Chondrocyte (in vitro differentiated cells): ENCODE results near the gene RNF225. TPM values are rescaled to one million over a fixed set of nuclear protein-coding genes. Genes with fewer than 3 reads are reported as not detected.
"Not testable (repeated sequence)": the region's sequence is repeated elsewhere in the genome, so short reads cannot be mapped to it uniquely, and the experiment has no call there.

Experiments used
- DNase-seq: peaks from one replicate; pipeline ENCODE4 v3.0.0; 2021; ENCODE audit warnings: mixed read lengths, low spot score
- H3K27ac Mint-ChIP-seq: one replicate; pipeline ENCODE4 v1.8.0; 2021; ENCODE audit warnings: mild to moderate bottlenecking, moderate library complexity, mixed read lengths; ENCODE audit not compliant: unreplicated experiment
- H3K27me3 Mint-ChIP-seq: 2 replicates; pipeline ENCODE4 v1.8.0; 2021; ENCODE audit warnings: low read depth, mixed read lengths
- H3K36me3 Mint-ChIP-seq: 2 replicates; pipeline ENCODE4 v1.8.0; 2021; ENCODE audit warnings: low read depth, mixed read lengths
- H3K4me1 Mint-ChIP-seq: 2 replicates; pipeline ENCODE4 v1.8.0; 2021; ENCODE audit warnings: low read depth, mild to moderate bottlenecking, mixed read lengths
- H3K4me3 Mint-ChIP-seq: one replicate; pipeline ENCODE4 v1.8.0; 2021; ENCODE audit warnings: mild to moderate bottlenecking, moderate library complexity, mixed read lengths; ENCODE audit not compliant: unreplicated experiment
- H3K9me3 Mint-ChIP-seq: 2 replicates; pipeline ENCODE4 v1.8.0; 2021; ENCODE audit warnings: low read depth, mixed read lengths
- long read RNA-seq: library from polyadenylated mRNA; stranded (forward); transcript quantifications from one replicate; pipeline ENCODE4 v2.0.0, GENCODE V29; 2021
- total RNA-seq: library from RNA; stranded (reverse); gene quantifications from 3 replicates; pipeline ENCODE4 v1.2.1, GENCODE V29; 2021
- TF ChIP-seq, protein P1 (sequence below): fragments of 200-600 bp; sonication (generic); IDR thresholded peaks from 2 replicates; pipeline ENCODE4 v1.5.0; 2021; ENCODE audit warnings: antibody characterized with exemption, mild to moderate bottlenecking, moderate library complexity

The RNF225 gene
- not detected in 3 replicates for total RNA-seq
- long read RNA-seq, result 0 reads

DNA sequence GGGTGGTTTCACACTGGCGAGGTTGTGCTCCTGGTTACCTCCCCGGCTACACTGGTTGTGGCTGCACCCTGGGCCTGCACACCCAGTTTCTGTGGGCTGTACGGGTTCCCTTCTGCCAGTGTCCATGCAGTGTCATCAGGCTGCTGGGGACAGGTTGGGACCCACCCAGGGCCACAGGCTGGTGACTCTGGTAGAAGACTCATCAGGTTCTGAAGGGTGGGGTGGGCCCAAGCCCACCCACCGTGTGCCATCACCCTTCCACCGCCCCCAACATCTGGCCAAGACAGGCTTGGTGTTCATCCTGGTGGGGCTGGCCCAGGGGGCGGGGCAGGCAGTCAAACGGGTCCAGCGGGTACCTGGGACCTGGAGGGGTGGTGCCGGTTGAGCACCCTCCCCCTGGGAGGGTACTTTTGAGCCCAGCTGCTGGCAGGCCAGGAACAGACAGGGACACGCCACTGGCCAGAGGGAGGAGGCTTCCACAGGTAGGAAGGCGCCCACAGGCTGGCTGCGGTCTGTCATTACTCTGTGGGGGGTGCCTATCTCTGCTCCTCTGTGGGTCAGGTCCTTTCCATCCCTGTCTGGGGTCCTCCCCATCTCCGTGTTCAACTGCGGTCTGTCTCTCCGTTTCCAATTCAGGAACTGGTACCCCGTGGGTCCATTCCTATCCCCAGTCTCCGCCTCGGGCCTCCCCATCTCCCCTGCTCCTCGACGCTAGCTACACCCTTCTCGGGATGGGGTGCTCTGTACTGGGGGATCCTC lies at the start of gene RNF225:
Gene RNF225, plus strand, starts transcription at position 437 of the 759 bp plus-strand sequence. CDS start 434 bp downstream, outside the sequence.
- Mint-ChIP-seq H3K4me3 (no peak within 1 kb of the TSS), H3K9me3 (no peaks in the 10 kb centered on the region), H3K27me3 (no peaks in the 10 kb centered on the region)

DNA sequence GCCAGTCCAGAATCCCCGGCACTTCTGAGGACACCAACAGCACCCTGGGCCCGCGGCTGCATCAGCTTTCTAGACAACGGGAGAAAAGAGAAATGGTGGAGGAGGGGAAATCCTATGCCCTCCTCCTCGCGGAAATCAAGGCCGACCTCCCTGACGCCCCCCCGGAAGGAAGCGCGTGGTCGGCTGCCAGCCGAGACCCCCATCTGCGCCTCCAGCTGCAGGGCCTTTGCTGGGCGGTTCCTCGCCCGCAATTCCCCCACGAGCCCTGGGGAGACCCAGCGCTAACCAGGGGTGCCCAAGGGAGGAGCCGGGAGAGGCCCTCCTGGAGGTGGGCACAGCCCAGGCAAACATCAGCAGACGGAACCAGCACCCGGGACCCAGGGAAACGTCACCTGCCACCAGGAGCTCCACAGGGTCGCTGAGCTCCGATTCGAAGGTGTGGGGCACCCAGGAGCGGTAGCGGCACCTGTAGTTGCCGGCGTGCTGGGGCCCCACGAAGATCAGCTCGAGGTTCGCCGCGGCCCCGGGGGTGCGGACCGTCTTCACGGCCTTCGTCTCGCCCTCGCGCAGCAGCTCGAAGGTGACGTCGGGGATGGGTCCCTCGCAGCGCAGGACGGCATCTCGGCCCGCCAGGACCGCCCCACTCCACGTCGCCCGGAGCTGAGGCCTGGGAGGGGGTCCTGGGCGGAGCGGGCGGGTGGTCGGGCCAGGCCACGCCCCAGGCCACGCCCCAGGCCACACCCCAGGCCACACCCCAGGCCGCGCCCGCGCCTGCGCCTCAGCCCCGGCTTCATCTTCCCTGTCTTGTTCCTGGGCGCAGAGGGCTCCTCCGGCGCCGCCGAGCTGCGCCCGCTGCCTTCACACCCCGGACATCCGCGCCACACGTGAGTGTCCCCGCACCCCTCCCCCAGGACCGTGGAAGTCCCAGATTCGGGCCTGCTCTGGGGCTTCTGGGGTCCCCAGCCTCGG lies 48.2 kb upstream of the RNF225 start:
- Mint-ChIP-seq H3K27me3 (no peaks in the 10 kb centered on the region), H3K36me3 (peaks cover 14% of the 10 kb centered on the region), H3K4me3 (peak overlapping the region; percentile 99), H3K9me3 (no peaks in the 10 kb centered on the region), H3K4me1 (peaks cover 44% of the 10 kb centered on the region), H3K27ac (peak overlapping the region; percentile 95)
- TF ChIP-seq, protein P1, sequence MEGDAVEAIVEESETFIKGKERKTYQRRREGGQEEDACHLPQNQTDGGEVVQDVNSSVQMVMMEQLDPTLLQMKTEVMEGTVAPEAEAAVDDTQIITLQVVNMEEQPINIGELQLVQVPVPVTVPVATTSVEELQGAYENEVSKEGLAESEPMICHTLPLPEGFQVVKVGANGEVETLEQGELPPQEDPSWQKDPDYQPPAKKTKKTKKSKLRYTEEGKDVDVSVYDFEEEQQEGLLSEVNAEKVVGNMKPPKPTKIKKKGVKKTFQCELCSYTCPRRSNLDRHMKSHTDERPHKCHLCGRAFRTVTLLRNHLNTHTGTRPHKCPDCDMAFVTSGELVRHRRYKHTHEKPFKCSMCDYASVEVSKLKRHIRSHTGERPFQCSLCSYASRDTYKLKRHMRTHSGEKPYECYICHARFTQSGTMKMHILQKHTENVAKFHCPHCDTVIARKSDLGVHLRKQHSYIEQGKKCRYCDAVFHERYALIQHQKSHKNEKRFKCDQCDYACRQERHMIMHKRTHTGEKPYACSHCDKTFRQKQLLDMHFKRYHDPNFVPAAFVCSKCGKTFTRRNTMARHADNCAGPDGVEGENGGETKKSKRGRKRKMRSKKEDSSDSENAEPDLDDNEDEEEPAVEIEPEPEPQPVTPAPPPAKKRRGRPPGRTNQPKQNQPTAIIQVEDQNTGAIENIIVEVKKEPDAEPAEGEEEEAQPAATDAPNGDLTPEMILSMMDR, result no peak
- peak; percentile 92 for DNase-seq

More for the DNA sequence above, at the start of gene RNF225:
- Mint-ChIP-seq H3K36me3 (peaks cover 20% of the 10 kb centered on the region), H3K4me1 (peaks cover 3% of the 10 kb centered on the region), H3K27ac (peak within 1 kb of the TSS; percentile 66)
- TF ChIP-seq, protein P1, result no peak
- DNase-seq, result no peak

DNA sequence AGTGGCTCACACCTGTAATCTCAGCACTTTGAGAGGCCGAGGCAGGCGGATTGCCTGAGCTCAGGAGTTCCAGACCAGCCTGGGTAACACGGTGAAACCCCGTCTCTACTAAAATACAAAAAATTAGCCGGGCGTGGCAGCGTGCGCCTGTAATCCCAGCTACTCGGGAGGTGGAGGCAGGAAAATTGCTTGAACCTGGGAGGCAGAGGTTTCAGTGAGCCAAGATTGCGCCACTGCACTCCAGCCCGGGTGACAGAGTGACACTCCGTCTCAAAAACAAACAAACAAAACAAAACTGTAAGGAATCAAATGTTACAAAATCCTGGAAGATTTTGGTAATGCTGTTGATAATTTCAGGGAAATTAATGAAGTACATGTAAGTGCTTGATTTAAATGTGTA lies 47.4 kb upstream of the RNF225 start:
- peak; percentile 10 for DNase-seq
- Mint-ChIP-seq H3K27ac (peak overlapping the region; percentile 95), H3K36me3 (peaks cover 14% of the 10 kb centered on the region), H3K4me3 (peak overlapping the region; percentile 99), H3K4me1 (peaks cover 41% of the 10 kb centered on the region)
- H3K9me3 Mint-ChIP-seq, H3K27me3 Mint-ChIP-seq: not testable (repeated sequence)

DNA sequence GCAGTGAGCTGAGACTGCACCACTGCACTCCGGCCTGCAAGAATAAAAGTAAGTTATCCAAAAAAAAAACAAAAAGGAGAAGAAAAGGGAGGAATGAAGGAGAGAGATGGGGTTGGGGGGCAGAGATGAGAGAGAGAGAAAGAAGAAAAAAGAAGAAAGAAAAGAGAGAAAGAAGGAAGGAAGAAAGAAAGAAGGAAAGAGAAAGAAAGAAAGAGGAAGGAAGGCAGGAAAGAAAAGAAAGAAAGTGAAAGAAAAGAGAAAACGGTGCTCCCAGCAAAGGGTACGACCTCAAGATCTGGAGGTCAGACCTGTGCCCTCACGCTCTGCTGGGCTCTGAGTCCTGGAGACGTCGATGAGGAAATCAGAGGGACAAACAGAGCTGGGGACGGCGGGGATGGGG lies 45.9 kb upstream of the RNF225 start:
- no peak for DNase-seq
- Mint-ChIP-seq H3K4me3 (no peak overlapping the region), H3K36me3 (peaks cover 12% of the 10 kb centered on the region), H3K27me3 (no peaks in the 10 kb centered on the region), H3K4me1 (peaks cover 38% of the 10 kb centered on the region), H3K27ac (no peak overlapping the region), H3K9me3 (no peaks in the 10 kb centered on the region)
- TF ChIP-seq, protein P1, result no peak

DNA sequence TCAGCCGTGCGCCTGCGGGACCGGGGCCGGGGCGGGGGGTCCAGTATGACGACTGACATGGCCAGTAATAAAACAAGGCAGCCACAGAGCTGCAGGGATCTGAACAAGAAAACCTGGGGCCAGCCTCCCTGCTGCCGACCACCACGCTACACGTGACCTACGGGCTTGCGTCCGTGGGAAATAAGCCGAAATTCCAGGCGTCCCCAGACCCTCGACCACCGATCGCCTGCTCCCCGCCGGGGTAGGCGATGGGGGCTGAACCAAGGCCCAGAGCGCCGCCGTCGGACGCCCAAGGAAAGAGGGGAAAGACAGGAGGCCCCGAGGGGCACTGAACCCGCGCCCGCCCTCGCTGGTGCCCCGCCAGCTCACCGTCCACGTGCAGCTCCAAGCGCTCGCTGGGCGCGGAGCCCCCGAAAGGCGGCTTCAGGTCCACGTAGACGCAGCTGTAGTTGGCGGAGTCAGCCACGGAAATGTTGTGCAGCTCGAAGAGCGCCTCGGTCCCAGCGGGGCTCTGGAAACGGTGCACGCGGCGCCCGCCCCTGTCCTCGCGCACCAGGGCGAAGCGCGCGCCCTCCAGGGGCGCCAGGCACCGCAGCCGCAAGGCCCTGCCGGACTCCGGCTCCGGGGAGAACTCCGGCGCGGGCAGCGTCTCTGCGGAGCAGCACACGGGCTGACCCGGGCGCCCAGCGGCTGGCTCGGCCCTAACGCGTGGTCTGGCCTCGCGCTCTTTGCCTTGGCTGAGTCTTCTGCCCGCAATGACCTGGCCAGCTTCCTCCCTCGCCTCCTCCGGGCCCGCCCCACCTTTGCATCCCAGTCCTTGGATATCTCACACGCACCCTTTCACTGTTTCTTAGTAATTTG lies 45.2 kb upstream of the RNF225 start:
- Mint-ChIP-seq H3K36me3 (peaks cover 12% of the 10 kb centered on the region), H3K27me3 (no peaks in the 10 kb centered on the region), H3K27ac (no peak overlapping the region), H3K9me3 (no peaks in the 10 kb centered on the region), H3K4me1 (peaks cover 34% of the 10 kb centered on the region), H3K4me3 (no peak overlapping the region)
- DNase-seq, result peak; percentile 90
- TF ChIP-seq, protein P1, result no peak
